ENCODE data around the gene ERBB4.

DNA sequence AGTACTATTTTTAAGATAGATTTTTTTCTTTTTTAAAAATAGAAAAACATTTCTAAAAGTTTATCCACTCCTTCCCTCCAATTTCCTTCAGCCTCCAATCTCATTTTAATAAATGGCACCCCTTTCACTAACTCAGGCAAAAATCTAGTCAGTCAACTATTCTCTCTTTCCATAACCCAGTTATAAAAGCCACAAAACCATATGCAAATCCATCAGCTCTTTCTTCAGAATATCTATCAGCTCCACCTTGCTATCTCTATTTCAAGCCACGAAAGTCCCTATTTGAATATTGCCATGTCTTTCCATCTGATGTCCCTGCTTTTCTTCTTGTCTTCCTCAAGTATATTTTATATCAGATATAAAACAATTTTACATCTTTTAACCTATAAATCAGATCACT is 397.1 kb downstream of the ERBB4 start:
- no peak for TF ChIP-seq POLR2AphosphoS5 (IDR thresholded peaks at IDR 0.05; ENCODE audit: low read depth, low read length)
- TF ChIP-seq, protein P1, sequence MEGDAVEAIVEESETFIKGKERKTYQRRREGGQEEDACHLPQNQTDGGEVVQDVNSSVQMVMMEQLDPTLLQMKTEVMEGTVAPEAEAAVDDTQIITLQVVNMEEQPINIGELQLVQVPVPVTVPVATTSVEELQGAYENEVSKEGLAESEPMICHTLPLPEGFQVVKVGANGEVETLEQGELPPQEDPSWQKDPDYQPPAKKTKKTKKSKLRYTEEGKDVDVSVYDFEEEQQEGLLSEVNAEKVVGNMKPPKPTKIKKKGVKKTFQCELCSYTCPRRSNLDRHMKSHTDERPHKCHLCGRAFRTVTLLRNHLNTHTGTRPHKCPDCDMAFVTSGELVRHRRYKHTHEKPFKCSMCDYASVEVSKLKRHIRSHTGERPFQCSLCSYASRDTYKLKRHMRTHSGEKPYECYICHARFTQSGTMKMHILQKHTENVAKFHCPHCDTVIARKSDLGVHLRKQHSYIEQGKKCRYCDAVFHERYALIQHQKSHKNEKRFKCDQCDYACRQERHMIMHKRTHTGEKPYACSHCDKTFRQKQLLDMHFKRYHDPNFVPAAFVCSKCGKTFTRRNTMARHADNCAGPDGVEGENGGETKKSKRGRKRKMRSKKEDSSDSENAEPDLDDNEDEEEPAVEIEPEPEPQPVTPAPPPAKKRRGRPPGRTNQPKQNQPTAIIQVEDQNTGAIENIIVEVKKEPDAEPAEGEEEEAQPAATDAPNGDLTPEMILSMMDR (IDR thresholded peaks at IDR 0.05): no peak
